Neutrophil (primary cell): ENCODE results near the gene LAMA5.
A peak's percentile ranks its signal among the peaks of the same experiment; 100 is the strongest.

Experiments
- H3K27ac ChIP-seq: fragments of 200-600 bp; sonication (generic); 2 replicates; pipeline ENCODE4 v1.5.1; 2016; ENCODE audit warnings: mild to moderate bottlenecking, moderate library complexity
- H3K27me3 ChIP-seq: fragments of 200-600 bp; sonication (generic); 2 replicates; pipeline ENCODE4 v1.6.0; 2016; ENCODE audit warnings: mild to moderate bottlenecking
- H3K36me3 ChIP-seq: fragments of 200-600 bp; sonication (generic); 2 replicates; pipeline ENCODE4 v1.5.1; 2017
- H3K4me1 ChIP-seq, 2 experiments: fragments of 200-600 bp in 1 of 2; sonication (generic) in 1 of 2; 1 replicate in 1 of 2; 2 replicates in 1 of 2; pipeline versions ENCODE4 v1.5.1 to v1.6.1; 2013 to 2016; ENCODE audit warnings: low read depth in 1 of 2, low read length in 1 of 2, mild to moderate bottlenecking in 1 of 2, moderate library complexity in 1 of 2; ENCODE audit not compliant: control insufficient read depth in 1 of 2, insufficient read depth in 1 of 2
- H3K4me3 ChIP-seq, 2 experiments: fragments of 200-600 bp in 1 of 2; sonication (generic) in 1 of 2; 1 replicate in 1 of 2; 2 replicates in 1 of 2; pipeline ENCODE4 v1.5.1; 2013 to 2016; ENCODE audit warnings: low read depth in 1 of 2, low read length in 1 of 2, mild to moderate bottlenecking in 1 of 2, moderate library complexity in 1 of 2
- H3K9me3 ChIP-seq: fragments of 200-600 bp; sonication (generic); 2 replicates; pipeline ENCODE4 v1.5.1; 2016
- TF ChIP-seq, protein P1 (sequence below): fragments of 200-600 bp; sonication (generic); IDR thresholded peaks from 2 replicates; pipeline ENCODE4 v1.5.1; 2016; ENCODE audit warnings: antibody characterized with exemption

LAMA5 gene

DNA sequence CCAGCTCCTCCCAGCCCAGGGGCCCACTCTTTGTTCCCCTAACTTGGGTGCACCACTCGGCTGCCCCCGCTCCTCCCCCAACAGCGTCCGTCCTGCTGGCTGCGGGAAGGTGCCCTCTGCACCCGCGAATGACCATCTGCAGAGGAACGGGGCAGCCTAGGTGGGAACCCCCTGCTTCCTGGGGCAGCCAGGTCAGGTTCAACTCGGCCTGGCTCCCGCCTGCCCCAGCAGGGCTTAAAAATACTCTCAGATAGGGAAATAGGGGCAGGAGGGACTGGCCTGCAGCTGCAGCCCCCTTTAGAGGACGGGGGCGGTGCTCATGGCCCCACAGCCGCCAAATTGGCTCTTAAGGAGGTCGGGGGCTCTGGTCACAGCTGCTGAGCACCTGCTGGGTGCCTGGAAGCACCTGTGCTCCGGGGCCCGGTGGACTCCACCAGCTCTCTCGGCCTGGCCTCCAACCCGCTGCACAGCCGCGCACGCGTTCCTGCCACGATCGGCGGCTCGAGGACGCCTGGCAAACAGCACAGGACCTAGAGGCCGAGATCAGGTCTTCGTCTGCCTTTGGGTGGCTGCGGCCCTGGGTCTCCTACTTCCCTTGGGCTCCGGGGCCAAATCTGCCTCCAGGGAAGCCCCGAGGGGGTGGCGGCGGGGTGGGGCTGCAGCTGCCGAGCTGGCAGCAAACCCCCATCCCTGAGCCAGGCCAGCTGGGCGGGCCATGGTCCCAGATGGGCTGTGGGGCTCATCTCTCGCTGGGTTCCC lies 700 bp upstream of the LAMA5 start:
- Histone ChIP-seq H3K27me3 (peaks cover 96% of the 10 kb centered on the region), H3K4me1 (peaks cover 5 to 18% of the 10 kb centered on the region in 2 experiments), H3K36me3 (no peaks in the 10 kb centered on the region), H3K27ac (no peak overlapping the region), H3K4me3 (peak overlapping the region in 1 of 2 experiments; percentile 40), H3K9me3 (no peaks in the 10 kb centered on the region)
- TF ChIP-seq, protein P1, sequence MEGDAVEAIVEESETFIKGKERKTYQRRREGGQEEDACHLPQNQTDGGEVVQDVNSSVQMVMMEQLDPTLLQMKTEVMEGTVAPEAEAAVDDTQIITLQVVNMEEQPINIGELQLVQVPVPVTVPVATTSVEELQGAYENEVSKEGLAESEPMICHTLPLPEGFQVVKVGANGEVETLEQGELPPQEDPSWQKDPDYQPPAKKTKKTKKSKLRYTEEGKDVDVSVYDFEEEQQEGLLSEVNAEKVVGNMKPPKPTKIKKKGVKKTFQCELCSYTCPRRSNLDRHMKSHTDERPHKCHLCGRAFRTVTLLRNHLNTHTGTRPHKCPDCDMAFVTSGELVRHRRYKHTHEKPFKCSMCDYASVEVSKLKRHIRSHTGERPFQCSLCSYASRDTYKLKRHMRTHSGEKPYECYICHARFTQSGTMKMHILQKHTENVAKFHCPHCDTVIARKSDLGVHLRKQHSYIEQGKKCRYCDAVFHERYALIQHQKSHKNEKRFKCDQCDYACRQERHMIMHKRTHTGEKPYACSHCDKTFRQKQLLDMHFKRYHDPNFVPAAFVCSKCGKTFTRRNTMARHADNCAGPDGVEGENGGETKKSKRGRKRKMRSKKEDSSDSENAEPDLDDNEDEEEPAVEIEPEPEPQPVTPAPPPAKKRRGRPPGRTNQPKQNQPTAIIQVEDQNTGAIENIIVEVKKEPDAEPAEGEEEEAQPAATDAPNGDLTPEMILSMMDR, result no peak

DNA sequence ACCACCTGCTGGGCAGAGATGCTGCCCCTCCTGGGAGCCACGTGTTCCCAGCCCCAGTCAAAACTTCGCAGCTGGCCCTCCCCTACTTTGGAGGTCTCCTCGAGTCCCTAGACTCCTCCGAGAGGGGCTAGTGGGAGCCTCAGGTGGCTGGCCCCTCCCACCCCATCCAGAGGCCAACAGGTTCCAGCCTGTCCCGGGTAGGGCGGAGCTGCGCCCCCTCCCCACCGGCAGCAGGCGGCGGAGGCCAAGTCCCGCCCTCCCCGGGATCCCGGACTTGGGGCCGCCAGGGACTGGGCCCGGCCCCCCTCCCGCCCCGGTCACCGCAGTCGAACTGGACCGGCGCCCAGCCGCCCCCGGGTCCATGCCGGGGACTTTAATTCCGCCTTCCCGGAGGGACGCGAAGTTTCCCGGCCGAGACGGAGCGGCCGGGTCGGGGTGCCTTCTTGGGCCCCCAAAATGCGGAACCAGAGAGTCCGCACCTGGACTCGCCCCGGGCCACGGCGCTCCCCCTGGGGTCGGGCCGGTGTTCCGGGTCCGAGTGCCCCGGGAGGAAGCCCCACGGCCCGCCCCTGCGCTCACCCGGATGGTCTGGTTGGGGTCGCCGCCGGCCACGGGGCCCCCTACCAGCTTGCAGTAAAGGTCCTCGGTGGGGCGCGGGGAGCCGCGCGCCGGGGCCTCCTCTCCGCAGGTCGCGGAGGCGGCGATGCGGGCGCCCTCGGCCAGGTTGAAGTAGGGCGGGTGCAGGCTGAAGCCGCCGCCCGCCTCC lies 559 bp downstream of the LAMA5 start:
- H3K4me3 ChIP-seq, result no peak overlapping the region
- peaks cover 5 to 18% of the 10 kb centered on the region in 2 experiments for H3K4me1 ChIP-seq
- peaks cover 87% of the 10 kb centered on the region for H3K27me3 ChIP-seq
- TF ChIP-seq, protein P1, result no peak
- no peaks in the 10 kb centered on the region for H3K9me3 ChIP-seq
- no peak overlapping the region for H3K27ac ChIP-seq
- no peaks in the 10 kb centered on the region for H3K36me3 ChIP-seq

DNA sequence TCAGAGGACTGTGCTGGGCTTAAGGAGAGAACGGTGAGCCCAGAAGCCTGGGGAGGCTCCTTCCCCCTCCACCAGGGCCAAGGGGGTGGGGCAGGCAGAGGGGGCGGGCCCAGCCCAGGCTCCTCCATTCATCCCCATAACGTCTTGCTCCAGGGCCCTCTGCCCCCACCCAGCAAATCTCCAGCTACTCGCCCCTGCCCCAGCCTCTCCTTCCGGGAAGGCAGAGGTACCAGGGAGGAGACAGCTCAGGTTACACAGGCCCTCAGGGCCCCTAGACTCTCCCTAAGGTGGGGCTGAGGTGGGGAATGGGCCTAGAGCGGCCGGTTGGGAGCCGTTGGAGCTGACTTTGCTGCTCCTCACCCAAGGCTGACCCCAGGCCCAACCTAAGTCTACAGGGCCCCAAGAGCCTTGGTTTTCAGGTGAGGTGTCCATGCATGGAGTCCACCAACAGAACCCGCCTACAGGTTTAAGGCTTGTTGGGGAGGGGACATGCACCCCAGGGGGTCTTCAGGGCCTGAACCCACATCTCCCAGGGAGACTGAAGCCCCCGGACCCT lies 1.2 kb downstream of the LAMA5 start:
- H3K4me1 ChIP-seq, result peaks cover 5 to 18% of the 10 kb centered on the region in 2 experiments
- no peak overlapping the region for H3K4me3 ChIP-seq
- no peak overlapping the region for H3K27ac ChIP-seq
- H3K9me3 ChIP-seq, result no peaks in the 10 kb centered on the region
- H3K27me3 ChIP-seq, result peaks cover 81% of the 10 kb centered on the region
- no peaks in the 10 kb centered on the region for H3K36me3 ChIP-seq
- TF ChIP-seq, protein P1, result no peak

DNA sequence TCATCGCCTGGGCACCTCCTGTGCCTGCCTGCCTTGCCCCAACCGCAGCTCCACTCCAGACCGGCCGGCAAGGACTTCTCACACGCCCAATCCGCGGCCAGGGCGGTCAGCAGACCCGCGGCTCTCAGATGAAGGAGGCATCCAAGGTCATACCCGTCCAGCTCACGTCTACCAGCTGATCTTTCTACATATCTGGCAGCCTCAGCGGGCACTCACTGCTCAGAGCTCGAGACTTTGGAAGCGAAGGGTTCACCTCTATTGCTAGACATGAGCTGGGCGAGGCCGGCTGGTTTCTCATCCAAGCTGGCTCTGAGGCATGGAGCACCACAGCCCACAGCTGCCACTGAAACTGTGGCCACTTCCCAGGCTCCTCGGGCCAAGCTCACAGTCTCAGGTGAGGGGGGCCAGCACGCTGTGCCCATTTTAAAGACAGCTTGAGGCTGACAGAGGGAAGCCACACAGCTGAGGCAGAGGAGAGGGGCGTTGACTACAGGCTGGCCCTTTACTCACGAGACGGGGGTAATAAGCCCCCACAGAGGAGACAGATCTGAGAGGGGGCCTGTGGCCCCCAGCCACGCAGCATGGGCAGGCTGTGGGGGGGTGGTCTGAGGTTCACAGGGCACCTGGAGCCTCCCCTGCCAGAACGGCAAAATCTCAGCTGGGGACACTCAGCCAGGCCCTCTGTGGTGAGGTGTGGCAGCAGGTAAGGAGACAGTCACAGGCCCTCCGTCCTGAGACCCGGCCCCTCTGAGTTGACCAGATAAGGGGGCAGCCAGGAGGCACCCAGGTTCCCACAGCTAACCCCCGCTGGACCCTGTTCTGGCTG lies 2.0 kb downstream of the LAMA5 start:
- no peak overlapping the region for H3K27ac ChIP-seq
- H3K36me3 ChIP-seq, result no peaks in the 10 kb centered on the region
- peaks cover 5 to 18% of the 10 kb centered on the region in 2 experiments for H3K4me1 ChIP-seq
- H3K27me3 ChIP-seq, result peaks cover 73% of the 10 kb centered on the region
- TF ChIP-seq, protein P1, result no peak
- no peaks in the 10 kb centered on the region for H3K9me3 ChIP-seq
- no peak overlapping the region for H3K4me3 ChIP-seq
